HPDE6-E6E7 (cell line): ENCODE measurements around the gene BTG3.
A peak's percentile ranks its signal among the peaks of the same experiment; 100 is the strongest.

Experiments used
- DNase-seq: peaks from one replicate; pipeline ENCODE4 v3.0.0; 2011; ENCODE audit warnings: missing footprints; ENCODE audit errors: extremely low spot score

Gene BTG3

DNA sequence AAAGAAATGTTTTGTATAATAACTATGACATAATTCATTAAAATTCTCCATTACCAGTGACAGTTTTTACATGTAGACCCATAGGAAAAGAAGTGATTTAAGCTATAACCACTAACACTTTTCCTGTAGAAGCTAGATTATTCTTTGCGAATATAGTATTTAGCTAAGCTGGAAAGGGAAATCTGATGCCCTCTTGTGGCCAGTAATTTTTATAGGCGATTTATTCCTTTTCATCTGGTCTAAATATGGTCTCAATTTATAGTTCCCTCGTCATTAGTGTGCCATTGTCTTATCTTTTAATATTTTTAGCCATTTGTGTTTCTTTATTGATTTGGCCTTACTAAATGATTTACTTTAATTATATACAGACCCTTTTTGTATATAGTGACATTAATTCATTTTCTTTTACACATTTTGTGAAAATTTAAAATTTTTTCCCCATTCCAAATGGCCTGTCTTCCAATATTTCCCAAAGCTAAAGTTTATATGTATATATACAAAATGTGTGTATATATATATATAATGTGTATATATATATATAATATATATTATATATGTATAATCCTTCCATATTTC lies 26.7 kb downstream of the BTG3 start:
- peak; percentile 10 for DNase-seq

DNA sequence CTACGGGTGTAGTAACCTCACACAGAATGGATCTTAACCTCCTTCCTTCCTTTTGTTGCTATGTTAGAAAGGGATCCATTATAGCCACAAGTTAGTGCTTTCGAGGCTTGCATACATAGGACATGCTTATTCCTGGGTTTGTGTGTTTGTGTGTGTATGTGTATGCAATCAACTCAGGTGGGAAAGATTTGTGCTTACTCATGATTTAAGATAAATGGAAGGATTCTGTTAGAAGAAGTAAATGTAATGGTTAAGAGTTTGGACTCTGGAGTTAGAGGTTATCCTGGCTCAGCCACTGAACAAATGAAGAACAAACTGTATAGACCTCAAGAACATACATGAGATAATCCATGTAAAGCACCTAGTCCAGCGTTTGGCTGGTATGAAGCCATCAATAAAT lies 28.8 kb downstream of the BTG3 start:
- DNase-seq, result no peak

DNA sequence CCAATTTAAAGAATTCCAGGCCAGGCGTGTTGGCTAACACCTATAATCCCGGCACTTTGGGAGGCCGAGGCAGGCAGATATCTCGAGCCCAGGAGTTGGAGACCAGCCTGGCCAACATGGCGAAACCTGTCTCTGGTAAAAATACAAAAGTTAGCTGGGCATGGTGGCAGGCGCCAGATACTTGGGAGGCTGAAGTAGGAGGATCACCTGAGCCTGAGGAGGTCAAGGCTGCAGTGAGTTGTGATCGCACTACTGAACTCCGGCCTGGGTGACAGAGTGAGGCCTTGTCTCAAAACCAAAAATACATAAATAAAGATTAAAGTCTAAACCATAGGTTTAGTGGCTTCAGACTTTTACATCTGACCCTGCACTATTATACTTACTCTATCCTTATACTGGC lies 32.4 kb downstream of the BTG3 start:
- DNase-seq, result no peak

DNA sequence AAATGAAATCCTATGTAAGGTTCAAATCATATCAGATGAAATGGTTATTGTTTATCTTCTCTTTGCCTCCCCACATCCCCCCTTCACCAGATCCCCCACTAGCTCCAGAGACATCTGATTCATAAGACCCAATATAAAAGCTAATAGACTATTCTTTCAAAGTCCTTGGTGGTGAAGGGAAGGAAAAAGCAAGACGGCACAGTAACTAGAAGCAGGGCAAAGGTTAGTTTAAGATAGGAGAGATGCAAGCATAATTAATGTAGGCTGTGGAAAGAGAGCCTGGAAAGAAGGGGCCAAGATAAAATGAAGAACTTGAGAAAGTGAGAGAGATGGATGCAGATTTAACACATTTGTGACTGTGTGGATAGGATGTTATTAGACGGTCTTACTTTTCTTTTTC lies 33.8 kb downstream of the BTG3 start:
- DNase-seq, result no peak

DNA sequence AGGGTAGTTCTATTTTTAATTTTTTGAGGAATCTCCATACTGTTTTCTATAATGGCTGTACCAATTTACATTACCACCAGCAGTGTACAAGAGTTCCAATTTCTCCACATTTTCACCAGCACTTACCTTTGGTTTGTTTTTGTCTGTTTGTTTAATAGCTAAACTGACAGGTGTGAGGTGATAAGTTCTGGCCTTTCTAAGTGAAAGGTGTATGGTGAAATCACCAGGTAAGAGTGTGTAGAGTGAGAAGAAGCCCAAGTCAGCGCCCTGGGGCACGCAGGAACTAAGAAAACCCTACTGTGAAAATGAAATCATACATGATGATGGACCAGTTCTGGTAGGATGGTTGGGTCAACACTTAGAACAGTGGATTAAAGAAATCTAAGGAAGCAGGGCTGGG lies 34.5 kb downstream of the BTG3 start:
- DNase-seq, result no peak

DNA sequence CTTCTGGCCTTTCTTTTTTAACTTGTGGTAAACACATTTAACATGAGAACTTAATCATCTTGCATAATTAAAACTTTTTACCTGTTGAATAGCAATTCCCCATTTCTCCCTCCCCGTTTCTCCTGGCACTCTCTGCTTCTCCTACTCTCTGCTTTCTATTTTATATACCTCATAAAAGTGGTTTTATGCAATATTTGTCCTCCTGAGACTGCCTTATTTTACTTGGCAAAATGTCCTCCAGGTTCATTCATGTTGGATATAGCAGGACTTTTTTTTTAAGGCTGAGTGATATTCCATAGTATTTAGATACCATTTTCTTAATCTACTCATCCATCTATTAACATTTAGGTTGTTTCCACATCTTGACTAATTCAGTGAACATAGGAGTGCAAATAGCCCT lies 35.0 kb downstream of the BTG3 start:
- DNase-seq, result no peak

GRCh38 chr21:17576080-17576835 lies 36.4 kb downstream of the BTG3 start:
- no peak for DNase-seq

GRCh38 chr21:17575076-17575475 lies 37.6 kb downstream of the BTG3 start:
- no peak for DNase-seq

GRCh38 chr21:17572431-17572830 lies 40.3 kb downstream of the BTG3 start:
- DNase-seq, result no peak

- DNase-seq, result no peak
Observed at GRCh38 chr21:17570786-17571185, 41.9 kb downstream of the BTG3 start.

DNA sequence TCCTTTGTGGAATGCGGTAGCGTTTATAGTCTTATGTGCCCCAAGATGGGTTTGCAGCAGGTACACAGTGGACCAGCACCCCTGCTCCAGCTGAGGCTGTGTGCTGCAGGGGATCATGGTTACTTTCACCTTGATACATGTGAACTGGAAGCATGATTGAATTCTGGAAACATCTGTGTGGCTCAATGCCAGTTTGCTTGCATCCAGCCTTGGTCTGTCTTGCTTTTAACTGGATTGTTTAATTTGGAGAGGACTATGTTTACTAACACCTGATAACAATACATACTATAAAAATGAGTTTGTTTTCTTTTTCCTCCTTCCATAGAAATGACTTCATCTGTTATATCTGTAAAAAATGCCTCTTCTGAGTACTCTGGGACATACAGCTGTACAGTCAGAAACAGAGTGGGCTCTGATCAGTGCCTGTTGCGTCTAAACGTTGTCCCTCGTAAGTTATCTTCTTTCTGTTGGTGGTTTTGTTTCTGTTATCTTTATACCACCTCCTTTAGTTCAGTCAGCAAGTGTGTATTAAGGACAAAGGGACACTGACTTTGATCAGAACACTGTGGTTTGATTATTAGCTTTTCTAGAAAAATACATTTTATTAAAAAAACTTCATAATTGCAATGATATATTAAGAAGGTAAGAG lies 52.2 kb downstream of the BTG3 start:
- DNase-seq, result no peak

- DNase-seq, result peak; percentile 34
Observed at GRCh38 chr21:17554679-17555465, 57.8 kb downstream of the BTG3 start.

DNA sequence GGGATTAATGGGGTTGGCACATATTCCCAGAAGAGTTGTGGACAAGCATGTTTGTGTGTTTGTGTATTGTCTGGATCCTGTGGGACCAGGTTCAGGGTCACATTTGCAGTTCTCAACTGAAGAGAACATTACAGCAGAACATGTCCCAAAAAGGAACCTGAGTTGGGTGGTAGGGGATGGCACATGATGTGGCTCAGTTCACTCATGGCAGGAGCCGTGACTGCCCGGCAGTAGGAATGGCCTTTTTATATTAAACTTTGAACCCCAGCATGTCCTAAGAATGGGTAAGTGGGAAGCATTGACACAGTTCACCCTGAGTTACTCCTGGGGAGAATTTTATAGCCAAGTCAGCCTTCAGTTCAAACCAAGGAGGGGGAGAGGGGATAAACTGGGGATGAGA lies 58.6 kb downstream of the BTG3 start:
- no peak for DNase-seq

DNA sequence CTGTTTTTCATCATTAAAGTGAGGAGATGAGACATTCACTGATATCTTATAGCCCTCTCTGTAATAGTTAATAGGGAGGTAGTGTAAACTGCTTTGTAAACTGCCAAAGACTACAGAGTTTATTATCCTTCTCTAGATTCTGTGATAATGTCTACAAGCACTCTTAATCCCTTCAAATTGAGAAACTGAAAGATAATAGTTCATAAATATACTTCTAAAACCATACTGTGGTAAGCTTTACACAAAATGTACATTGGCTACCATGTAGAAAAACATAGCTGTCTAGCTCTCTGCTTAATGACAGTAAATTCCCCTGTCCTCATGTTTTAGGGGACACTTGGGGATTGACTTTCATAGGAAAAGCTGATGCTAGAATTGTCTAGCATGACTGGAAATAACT lies 60.3 kb downstream of the BTG3 start:
- DNase-seq, result no peak

GRCh38 chr21:17550671-17551308 lies 61.9 kb downstream of the BTG3 start:
- DNase-seq, result no peak

DNA sequence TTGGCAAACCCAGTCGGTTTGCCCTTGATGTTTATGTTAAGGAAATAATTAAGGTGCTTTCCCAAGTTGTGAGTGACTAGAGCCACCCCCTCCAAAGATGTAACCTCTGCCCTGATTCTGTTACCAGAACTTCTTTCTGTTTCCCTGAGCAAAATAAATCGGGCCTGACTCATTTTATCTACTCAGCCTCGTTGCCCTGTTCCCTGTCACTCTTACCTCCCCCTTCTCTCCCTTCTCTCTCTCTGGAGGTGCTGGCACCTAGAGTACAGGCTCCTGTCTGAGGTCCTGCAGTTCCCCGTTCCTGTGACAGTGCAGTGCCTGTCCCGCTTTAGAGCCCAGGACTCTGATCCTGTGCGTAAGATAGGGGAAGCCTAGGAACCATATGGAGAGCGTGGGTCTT lies 64.4 kb downstream of the BTG3 start:
- DNase-seq, result no peak

DNA sequence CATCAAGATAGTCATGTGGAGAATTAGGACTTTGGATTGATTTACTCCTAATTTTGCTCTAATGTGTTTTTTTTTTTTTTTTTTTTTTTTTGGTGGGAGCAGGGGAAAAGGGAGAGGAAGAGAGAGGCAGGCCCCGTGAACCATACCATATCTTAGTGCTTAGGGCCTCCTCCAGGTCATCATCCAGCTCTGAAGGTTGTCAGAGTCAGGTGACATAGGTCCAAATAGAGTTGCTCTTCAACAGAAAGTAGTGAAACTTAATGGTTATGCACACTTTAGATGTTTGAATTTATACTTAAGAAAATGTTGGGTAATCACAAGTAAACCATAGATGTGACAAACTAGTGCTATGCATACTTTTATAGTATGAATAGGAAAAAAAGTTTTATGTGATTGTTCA lies 67.7 kb downstream of the BTG3 start:
- DNase-seq, result no peak
